ENCODE measurements around the gene ITFG2. TPM values are rescaled to one million over a fixed set of nuclear protein-coding genes. Genes with fewer than 3 reads are reported as not detected.

ITFG2 gene
- total RNA-seq, 1 experiment from 2014 or later: 24.6 TPM

DNA sequence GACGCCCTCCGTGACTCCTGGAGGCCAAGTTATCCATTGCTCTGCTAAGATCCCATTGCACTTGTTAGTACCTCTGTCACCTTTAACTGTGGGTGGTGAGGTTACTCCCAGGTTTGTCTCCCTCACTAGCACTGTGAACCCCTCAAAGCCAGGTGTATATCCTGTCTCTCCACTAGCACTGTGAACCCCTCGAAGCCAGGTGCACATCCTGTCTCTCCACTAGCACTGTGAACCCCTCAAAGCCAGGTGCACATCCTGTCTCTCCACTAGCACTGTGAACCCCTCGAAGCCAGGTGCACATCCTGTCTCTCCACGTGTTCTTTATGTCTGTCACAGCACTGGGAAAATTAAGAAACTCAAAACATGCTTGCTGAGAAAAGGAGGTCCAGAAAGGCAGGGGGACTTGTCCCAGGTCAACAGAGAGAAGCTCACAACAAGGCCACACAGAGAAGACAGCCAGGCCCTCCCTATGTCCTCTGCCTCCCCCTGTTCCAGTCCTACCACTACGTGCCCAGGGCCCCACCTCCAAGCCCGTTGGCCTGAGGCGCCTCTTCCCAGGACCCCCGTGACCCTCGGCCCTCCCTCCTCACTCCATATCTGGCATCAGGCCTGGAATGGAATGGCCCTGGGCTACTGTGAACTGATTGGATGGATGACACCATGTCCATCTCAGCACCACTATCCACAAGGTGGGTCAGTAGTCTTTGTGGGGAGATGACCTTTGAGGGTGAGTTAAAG is 44.1 kb upstream of the ITFG2 start:
- TF ChIP-seq POLR2AphosphoS5 (IDR thresholded peaks at IDR 0.05; ENCODE audit: low read depth, low read length): no peak
- TF ChIP-seq, protein P1, sequence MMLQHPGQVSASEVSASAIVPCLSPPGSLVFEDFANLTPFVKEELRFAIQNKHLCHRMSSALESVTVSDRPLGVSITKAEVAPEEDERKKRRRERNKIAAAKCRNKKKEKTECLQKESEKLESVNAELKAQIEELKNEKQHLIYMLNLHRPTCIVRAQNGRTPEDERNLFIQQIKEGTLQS (IDR thresholded peaks at IDR 0.05): no peak
- TF ChIP-seq TCF7L2 (IDR thresholded peaks at IDR 0.05; ENCODE audit: borderline replicate concordance, extremely low read depth, insufficient read depth, insufficient read length): no peak
- TF ChIP-seq ZFX (IDR thresholded peaks at IDR 0.05): no peak
- TF ChIP-seq SP1 (IDR thresholded peaks at IDR 0.05; ENCODE audit: low read depth): no peak
- no peak for TF ChIP-seq RAD21 (IDR thresholded peaks at IDR 0.05; ENCODE audit: low read depth)
- TF ChIP-seq ZNF274 (IDR thresholded peaks at IDR 0.05; ENCODE audit: low read depth, low read length): no peak
- no peak for TF ChIP-seq ELF1 (IDR thresholded peaks at IDR 0.05; ENCODE audit: borderline replicate concordance, low read depth)
- no peak for TF ChIP-seq POLR2A (IDR thresholded peaks at IDR 0.05; ENCODE audit: borderline replicate concordance, extremely low read depth, insufficient read depth, insufficient read length)
- TF ChIP-seq, protein P2, sequence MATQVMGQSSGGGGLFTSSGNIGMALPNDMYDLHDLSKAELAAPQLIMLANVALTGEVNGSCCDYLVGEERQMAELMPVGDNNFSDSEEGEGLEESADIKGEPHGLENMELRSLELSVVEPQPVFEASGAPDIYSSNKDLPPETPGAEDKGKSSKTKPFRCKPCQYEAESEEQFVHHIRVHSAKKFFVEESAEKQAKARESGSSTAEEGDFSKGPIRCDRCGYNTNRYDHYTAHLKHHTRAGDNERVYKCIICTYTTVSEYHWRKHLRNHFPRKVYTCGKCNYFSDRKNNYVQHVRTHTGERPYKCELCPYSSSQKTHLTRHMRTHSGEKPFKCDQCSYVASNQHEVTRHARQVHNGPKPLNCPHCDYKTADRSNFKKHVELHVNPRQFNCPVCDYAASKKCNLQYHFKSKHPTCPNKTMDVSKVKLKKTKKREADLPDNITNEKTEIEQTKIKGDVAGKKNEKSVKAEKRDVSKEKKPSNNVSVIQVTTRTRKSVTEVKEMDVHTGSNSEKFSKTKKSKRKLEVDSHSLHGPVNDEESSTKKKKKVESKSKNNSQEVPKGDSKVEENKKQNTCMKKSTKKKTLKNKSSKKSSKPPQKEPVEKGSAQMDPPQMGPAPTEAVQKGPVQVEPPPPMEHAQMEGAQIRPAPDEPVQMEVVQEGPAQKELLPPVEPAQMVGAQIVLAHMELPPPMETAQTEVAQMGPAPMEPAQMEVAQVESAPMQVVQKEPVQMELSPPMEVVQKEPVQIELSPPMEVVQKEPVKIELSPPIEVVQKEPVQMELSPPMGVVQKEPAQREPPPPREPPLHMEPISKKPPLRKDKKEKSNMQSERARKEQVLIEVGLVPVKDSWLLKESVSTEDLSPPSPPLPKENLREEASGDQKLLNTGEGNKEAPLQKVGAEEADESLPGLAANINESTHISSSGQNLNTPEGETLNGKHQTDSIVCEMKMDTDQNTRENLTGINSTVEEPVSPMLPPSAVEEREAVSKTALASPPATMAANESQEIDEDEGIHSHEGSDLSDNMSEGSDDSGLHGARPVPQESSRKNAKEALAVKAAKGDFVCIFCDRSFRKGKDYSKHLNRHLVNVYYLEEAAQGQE (IDR thresholded peaks at IDR 0.05; ENCODE audit: low read depth): no peak
- TF ChIP-seq EZH2 (IDR thresholded peaks at IDR 0.05): no peak
- TF ChIP-seq EZH2phosphoT487 (IDR thresholded peaks at IDR 0.05; ENCODE audit: borderline replicate concordance): no peak
- no peak for TF ChIP-seq EGR1 (IDR thresholded peaks at IDR 0.05; ENCODE audit: low read depth)
- TF ChIP-seq, protein P3, sequence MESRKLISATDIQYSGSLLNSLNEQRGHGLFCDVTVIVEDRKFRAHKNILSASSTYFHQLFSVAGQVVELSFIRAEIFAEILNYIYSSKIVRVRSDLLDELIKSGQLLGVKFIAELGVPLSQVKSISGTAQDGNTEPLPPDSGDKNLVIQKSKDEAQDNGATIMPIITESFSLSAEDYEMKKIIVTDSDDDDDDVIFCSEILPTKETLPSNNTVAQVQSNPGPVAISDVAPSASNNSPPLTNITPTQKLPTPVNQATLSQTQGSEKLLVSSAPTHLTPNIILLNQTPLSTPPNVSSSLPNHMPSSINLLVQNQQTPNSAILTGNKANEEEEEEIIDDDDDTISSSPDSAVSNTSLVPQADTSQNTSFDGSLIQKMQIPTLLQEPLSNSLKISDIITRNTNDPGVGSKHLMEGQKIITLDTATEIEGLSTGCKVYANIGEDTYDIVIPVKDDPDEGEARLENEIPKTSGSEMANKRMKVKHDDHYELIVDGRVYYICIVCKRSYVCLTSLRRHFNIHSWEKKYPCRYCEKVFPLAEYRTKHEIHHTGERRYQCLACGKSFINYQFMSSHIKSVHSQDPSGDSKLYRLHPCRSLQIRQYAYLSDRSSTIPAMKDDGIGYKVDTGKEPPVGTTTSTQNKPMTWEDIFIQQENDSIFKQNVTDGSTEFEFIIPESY (IDR thresholded peaks at IDR 0.05; ENCODE audit: extremely low read depth, insufficient replicate concordance, low read length): no peak
- TF ChIP-seq, protein P4, sequence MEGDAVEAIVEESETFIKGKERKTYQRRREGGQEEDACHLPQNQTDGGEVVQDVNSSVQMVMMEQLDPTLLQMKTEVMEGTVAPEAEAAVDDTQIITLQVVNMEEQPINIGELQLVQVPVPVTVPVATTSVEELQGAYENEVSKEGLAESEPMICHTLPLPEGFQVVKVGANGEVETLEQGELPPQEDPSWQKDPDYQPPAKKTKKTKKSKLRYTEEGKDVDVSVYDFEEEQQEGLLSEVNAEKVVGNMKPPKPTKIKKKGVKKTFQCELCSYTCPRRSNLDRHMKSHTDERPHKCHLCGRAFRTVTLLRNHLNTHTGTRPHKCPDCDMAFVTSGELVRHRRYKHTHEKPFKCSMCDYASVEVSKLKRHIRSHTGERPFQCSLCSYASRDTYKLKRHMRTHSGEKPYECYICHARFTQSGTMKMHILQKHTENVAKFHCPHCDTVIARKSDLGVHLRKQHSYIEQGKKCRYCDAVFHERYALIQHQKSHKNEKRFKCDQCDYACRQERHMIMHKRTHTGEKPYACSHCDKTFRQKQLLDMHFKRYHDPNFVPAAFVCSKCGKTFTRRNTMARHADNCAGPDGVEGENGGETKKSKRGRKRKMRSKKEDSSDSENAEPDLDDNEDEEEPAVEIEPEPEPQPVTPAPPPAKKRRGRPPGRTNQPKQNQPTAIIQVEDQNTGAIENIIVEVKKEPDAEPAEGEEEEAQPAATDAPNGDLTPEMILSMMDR (IDR thresholded peaks at IDR 0.05 in 2 of 3, conservative IDR thresholded peaks at IDR 0.05 in 1 of 3; ENCODE audit: borderline replicate concordance in 1 of 3, insufficient read depth in 1 of 3, low read depth in 2 of 3, low read length in 2 of 3): no peak
- no peak for TF ChIP-seq FOSL1 (IDR thresholded peaks at IDR 0.05; ENCODE audit: low read depth)
- TF ChIP-seq, protein P5, sequence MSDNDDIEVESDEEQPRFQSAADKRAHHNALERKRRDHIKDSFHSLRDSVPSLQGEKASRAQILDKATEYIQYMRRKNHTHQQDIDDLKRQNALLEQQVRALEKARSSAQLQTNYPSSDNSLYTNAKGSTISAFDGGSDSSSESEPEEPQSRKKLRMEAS (IDR thresholded peaks at IDR 0.05): no peak
- ChIA-PET CTCF (interaction anchor here (1.2 kb wide), 1 partner anchor 16 kb away, joined by 3 read pairs; no protein-coding TSS in a partner anchor), POLR2A (no interaction called here), RAD21 (ENCODE audit: low non-redundant PET in 1 of 2, low total read pairs in 2 of 2, uncharacterized antibody in 2 of 2, unreplicated experiment in 2 of 2) (no interaction called here)
- Histone ChIP-seq H3K79me2 (ENCODE audit: insufficient read depth, low read length) (no peaks in the 10 kb centered on the region), H3K4me1 (ENCODE audit: control insufficient read depth in 1 of 2, insufficient read depth in 2 of 2, low read length in 2 of 2) (no peaks in the 10 kb centered on the region), H3K9me3 (ENCODE audit: control insufficient read depth in 1 of 2, insufficient read depth in 1 of 2, low read depth in 1 of 2, low read length in 2 of 2) (no peaks in the 10 kb centered on the region), H4K20me1 (ENCODE audit: insufficient read depth) (no peaks in the 10 kb centered on the region), H3K4me2 (ENCODE audit: low read length) (no peak overlapping the region), H3K36me3 (ENCODE audit: control insufficient read depth in 1 of 2, insufficient read depth in 2 of 2, low read length in 2 of 2) (no peaks in the 10 kb centered on the region), H3K27ac (ENCODE audit: low read depth, low read length) (no peak overlapping the region), H3K9me2 (ENCODE audit: insufficient read depth) (no peaks in the 10 kb centered on the region), H3K4me3 (replicated peaks in 1 of 2; ENCODE audit: low read depth in 1 of 2, low read length in 2 of 2) (no peak overlapping the region), H3K9ac (ENCODE audit: low read length) (no peak overlapping the region), H3K27me3 (ENCODE audit: insufficient read depth, low read length) (peaks cover 8% of the 10 kb centered on the region; the same call in 1 of the 2 replicates), H2AFZ (ENCODE audit: low read depth, low read length, poor library complexity, severe bottlenecking) (no peak overlapping the region)
- ATAC-seq (no peak), DNase-seq (ENCODE audit: low read depth, low spot score) (no peak)
- BruUV-seq (replicated peaks): no TSS peak
- intact Hi-C loops (cut with micrococcal nuclease): no loop called here

All from HCT116 (cell line).